Effector memory CD4-positive, alpha-beta T cell (primary cell): ENCODE measurements around the gene C9orf78.

Source experiments
- DNase-seq, 3 donors: peaks; one replicate each; pipeline ENCODE4 v3.0.0-alpha.2; 2020
- H3K27ac ChIP-seq: 2 replicates; pipeline ENCODE4 v1.7.0; 2013; ENCODE audit warnings: mild to moderate bottlenecking, low read length, moderate library complexity; ENCODE audit not compliant: insufficient read depth, poor library complexity, severe bottlenecking
- H3K27me3 ChIP-seq: replicated peaks from 2 replicates; pipeline ENCODE4 v1.7.0; 2013; ENCODE audit warnings: mild to moderate bottlenecking, low read length; ENCODE audit not compliant: insufficient read depth, control insufficient read depth, poor library complexity, severe bottlenecking
- H3K36me3 ChIP-seq: 2 replicates; pipeline ENCODE4 v1.7.0; 2013; ENCODE audit warnings: mild to moderate bottlenecking, low read length, moderate library complexity; ENCODE audit not compliant: control insufficient read depth, insufficient read depth
- H3K4me1 ChIP-seq: 2 replicates; pipeline ENCODE4 v1.7.0; 2013; ENCODE audit warnings: low read length, mild to moderate bottlenecking; ENCODE audit not compliant: control insufficient read depth, insufficient read depth, poor library complexity, severe bottlenecking
- H3K4me3 ChIP-seq: 2 replicates; pipeline ENCODE4 v1.7.0; 2013; ENCODE audit warnings: low read length, low read depth, mild to moderate bottlenecking; ENCODE audit not compliant: insufficient read depth, poor library complexity, severe bottlenecking
- H3K9me3 ChIP-seq: 2 replicates; pipeline ENCODE4 v1.7.0; 2013; ENCODE audit warnings: mild to moderate bottlenecking, low read length, moderate library complexity; ENCODE audit not compliant: control insufficient read depth

Gene C9orf78

DNA sequence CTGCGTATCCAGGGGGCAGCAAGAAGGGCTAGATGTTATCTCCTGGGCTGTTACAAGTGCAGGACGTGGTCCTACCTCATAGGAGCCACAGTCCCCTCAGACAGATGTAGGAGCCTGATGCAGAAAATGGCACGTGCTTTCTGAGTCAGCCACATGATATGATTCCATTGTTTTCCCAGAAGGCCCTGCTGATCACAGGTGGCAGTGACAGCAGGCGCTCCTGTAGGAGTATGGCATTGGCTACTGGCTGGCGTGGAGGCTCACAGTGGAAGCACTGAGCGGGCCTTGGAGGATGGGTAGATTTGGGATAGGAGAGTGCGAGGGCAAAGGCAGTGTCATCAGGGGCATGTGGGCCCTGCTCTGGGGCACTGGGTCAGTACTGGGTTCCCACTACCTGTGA is 22.1 kb upstream of the C9orf78 start:
- H3K27me3 ChIP-seq, result no peaks in the 10 kb centered on the region
- no peak overlapping the region for H3K27ac ChIP-seq
- no peaks in the 10 kb centered on the region for H3K9me3 ChIP-seq
- no peak for DNase-seq
- H3K36me3 ChIP-seq, result peaks cover 73% of the 10 kb centered on the region
- H3K4me3 ChIP-seq, result no peak overlapping the region
- peaks cover 26% of the 10 kb centered on the region for H3K4me1 ChIP-seq

DNA sequence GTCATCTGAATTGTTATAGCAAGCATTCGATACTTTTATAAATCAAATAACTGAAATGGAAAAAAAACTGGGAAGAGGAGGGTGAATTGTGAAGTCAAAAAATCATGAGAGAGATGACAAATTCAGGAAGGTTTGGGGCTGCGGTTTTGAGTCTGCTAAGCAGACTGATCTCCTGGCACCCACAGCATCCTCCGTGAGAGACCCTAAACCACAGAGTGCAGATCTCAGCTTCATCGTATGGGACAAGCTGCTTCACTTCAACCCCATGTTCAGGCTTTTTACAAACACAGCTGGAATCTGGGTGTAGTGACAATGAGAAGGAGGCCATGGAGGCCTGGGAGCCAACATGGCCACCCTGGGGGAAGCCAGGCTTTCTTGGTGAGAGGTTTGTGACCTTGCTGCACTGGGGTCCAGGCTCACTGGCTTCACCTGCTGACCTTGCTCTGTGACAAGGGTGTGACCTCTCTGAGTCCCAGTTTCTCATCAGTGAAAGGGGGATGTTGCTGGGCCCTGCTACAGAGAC is 19.6 kb upstream of the C9orf78 start:
- no peak overlapping the region for H3K27ac ChIP-seq
- DNase-seq, result no peak

DNA sequence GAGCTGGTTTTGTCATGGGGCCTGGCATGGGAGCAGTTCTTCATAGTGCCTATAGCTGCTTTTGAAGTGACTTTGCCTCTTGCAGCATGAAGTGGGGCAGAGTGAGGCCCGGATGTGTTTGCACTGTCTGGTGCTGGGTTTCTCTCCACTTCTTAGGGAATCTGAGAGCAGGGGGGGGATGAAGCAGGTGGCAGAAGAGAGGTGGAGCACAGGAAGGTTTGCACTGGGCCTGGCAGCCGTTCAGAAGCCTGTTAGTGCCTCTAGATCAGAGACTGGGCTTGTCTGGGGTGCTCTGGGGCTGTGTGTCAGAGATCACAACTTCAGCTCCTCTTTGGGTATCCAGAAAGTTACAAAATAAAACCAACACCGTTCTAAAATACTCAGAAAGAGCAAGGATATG is 18.5 kb upstream of the C9orf78 start:
- H3K36me3 ChIP-seq, result peaks cover 75% of the 10 kb centered on the region
- H3K4me1 ChIP-seq, result peaks cover 9% of the 10 kb centered on the region
- H3K4me3 ChIP-seq, result no peak overlapping the region

More for the DNA sequence above, 19.6 kb upstream of the C9orf78 start:
- no peaks in the 10 kb centered on the region for H3K27me3 ChIP-seq
- no peaks in the 10 kb centered on the region for H3K9me3 ChIP-seq
- H3K4me1 ChIP-seq, result peaks cover 9% of the 10 kb centered on the region
- H3K36me3 ChIP-seq, result peaks cover 78% of the 10 kb centered on the region
- H3K4me3 ChIP-seq, result no peak overlapping the region

DNA sequence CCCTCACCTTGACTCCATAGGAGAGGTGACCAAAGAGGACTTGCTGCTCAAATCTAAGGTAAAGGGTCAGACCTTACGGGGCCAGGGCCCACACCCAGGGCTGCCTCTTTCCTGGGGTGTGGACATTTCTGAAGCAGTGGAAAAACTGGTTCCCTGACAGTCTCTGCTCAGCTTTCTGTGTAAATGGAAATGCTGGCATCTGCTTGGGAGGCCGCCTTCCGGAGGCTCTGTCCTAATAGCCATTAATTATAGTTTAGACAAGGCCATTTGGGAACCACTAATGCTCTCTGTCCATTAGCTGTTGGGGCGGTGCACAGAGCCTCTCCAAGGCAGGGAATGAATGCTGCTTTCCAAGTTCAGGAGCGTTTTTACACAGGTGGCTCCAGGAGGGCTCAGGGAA is 17.5 kb upstream of the C9orf78 start:
- Histone ChIP-seq H3K27me3 (no peaks in the 10 kb centered on the region), H3K9me3 (no peaks in the 10 kb centered on the region), H3K36me3 (peaks cover 65% of the 10 kb centered on the region), H3K27ac (no peak overlapping the region), H3K4me1 (peaks cover 9% of the 10 kb centered on the region), H3K4me3 (no peak overlapping the region)
- DNase-seq, result no peak

More for the DNA sequence above, 18.5 kb upstream of the C9orf78 start:
- DNase-seq, result no peak
- H3K9me3 ChIP-seq, result no peaks in the 10 kb centered on the region
- H3K27ac ChIP-seq, result no peak overlapping the region
- no peaks in the 10 kb centered on the region for H3K27me3 ChIP-seq

DNA sequence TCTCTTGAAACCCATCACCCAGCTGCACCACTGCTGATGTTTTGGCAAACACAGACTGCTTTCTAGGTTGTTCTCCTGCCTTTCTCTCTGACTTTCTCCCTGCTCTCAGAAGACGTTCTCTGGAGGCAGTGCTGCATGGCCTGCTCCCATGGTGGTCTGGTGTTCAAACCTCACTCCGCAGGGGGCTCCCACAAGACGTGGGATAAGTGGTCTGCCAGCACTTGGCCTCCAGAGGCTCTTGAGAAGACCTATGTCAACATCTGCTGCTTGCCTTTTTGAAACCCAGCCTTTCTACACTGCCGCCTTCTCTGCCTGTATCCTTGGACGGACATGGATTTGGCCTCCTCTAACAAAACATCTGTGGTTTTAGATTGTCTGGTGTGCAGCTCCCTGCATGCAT is 16.7 kb upstream of the C9orf78 start:
- no peak for DNase-seq
- H3K27me3 ChIP-seq, result no peaks in the 10 kb centered on the region
- H3K27ac ChIP-seq, result no peak overlapping the region
- no peaks in the 10 kb centered on the region for H3K9me3 ChIP-seq
- peaks cover 9% of the 10 kb centered on the region for H3K4me1 ChIP-seq
- no peak overlapping the region for H3K4me3 ChIP-seq
- H3K36me3 ChIP-seq, result peaks cover 58% of the 10 kb centered on the region

- H3K4me3 ChIP-seq, result no peak overlapping the region
- no peak overlapping the region for H3K27ac ChIP-seq
- no peaks in the 10 kb centered on the region for H3K27me3 ChIP-seq
- peaks cover 9% of the 10 kb centered on the region for H3K4me1 ChIP-seq
- no peaks in the 10 kb centered on the region for H3K9me3 ChIP-seq
- DNase-seq, result no peak
- H3K36me3 ChIP-seq, result peaks cover 50% of the 10 kb centered on the region
These were observed 15.9 kb upstream of the C9orf78 start for GRCh38 chr9:129850821-129851550.

DNA sequence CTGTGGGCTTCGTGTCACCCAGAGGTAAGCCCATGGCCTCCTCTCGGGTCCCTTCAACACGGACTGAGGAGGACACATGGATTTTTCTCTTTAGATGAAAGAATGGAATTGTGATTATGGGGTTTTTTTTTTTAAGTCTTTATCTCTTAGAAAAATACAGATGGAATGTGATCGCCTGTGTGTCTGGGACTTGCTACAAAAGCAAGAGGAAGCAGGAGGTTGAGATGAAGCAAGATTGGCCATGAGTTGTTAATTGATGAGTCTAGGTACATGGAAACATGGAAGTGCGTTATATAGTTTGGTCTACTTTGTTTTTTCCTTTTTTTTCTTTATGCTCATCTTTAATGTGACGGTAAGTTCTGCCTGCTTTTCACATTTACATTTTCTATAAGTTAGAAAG is 14.8 kb upstream of the C9orf78 start:
- Histone ChIP-seq H3K4me1 (peaks cover 11% of the 10 kb centered on the region), H3K9me3 (no peaks in the 10 kb centered on the region), H3K27me3 (no peaks in the 10 kb centered on the region), H3K27ac (no peak overlapping the region), H3K4me3 (no peak overlapping the region), H3K36me3 (peaks cover 49% of the 10 kb centered on the region)
- no peak for DNase-seq

- no peak overlapping the region for H3K27ac ChIP-seq
- no peaks in the 10 kb centered on the region for H3K9me3 ChIP-seq
- H3K36me3 ChIP-seq, result peaks cover 38% of the 10 kb centered on the region
- DNase-seq, result no peak
- peaks cover 6% of the 10 kb centered on the region for H3K4me1 ChIP-seq
- no peak overlapping the region for H3K4me3 ChIP-seq
- no peaks in the 10 kb centered on the region for H3K27me3 ChIP-seq
These were observed 13.8 kb upstream of the C9orf78 start for GRCh38 chr9:129848712-129849441.

DNA sequence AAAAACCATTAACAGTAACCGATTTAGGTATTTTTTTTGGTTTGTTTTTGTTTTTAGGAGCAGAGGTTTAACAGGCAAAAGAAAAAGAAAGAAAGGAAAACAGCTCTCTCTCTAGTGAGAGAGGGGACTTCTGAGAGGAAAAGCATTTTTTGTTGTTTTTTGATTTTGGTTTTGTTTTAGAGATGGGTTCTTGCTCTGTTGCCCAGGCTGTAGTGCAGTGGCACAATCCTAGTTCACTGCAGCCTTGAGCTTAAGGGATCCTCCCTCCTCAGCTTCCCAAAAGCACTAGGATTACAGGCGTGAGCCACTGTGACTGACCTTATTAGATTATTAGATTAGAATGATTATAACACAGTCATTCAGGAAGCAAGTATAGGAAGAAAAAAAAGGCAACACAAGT is 10.3 kb upstream of the C9orf78 start:
- no peaks in the 10 kb centered on the region for H3K9me3 ChIP-seq
- H3K4me1 ChIP-seq, result peaks cover 13% of the 10 kb centered on the region
- H3K27me3 ChIP-seq, result no peaks in the 10 kb centered on the region
- H3K36me3 ChIP-seq, result peaks cover 12% of the 10 kb centered on the region
- peak overlapping the region; percentile 18 for H3K27ac ChIP-seq
- no peak for DNase-seq
- no peak overlapping the region for H3K4me3 ChIP-seq

DNA sequence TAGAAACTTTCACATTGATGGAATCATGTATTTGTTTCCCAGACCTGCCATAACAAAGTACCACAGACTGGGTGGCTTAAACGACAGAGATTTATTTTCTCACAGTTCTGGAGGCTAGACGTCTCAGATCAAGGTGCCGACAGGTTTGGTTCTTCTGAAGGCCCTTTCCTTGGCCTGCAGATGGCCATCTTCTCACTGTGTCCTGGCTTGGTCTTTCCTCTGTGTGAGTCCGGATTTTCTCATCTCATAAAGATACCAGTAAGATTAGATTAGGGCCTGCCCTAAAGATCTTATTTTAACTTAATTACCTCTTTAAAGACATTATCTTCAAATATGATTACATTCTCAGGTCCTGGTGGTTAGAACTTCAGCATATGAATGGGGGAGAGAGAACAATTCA is 6.0 kb upstream of the C9orf78 start:
- no peak overlapping the region for H3K4me3 ChIP-seq
- peaks cover 4% of the 10 kb centered on the region for H3K36me3 ChIP-seq
- peaks cover 48% of the 10 kb centered on the region for H3K4me1 ChIP-seq
- no peak for DNase-seq
- H3K27ac ChIP-seq, result no peak overlapping the region
- H3K9me3 ChIP-seq, result no peaks in the 10 kb centered on the region
- H3K27me3 ChIP-seq, result no peaks in the 10 kb centered on the region
